ENCODE measurements around the gene SLC39A11.

Gene SLC39A11

DNA sequence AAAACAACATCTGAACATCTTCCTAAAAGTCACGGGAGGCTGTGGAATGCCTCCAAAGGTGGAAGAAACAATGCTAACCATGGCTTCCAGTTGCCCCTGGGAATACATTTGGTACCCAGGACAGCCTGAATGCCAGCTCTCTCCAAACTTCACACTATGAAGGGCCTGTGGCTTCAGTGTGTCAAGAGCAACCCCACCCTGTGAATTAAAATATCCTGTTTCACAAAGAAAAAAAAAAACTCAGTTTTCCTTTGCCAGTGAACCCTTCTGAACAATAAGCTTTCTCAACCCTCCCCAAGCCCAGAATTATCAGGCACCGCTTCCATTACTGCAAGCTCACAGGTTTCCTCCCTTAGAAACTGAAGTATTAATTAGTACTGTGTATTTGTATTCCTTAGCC, 69.8 kb downstream of the SLC39A11 start:
- no peak for DNase-seq (ENCODE audit: low spot score)
- TF ChIP-seq, protein P1, sequence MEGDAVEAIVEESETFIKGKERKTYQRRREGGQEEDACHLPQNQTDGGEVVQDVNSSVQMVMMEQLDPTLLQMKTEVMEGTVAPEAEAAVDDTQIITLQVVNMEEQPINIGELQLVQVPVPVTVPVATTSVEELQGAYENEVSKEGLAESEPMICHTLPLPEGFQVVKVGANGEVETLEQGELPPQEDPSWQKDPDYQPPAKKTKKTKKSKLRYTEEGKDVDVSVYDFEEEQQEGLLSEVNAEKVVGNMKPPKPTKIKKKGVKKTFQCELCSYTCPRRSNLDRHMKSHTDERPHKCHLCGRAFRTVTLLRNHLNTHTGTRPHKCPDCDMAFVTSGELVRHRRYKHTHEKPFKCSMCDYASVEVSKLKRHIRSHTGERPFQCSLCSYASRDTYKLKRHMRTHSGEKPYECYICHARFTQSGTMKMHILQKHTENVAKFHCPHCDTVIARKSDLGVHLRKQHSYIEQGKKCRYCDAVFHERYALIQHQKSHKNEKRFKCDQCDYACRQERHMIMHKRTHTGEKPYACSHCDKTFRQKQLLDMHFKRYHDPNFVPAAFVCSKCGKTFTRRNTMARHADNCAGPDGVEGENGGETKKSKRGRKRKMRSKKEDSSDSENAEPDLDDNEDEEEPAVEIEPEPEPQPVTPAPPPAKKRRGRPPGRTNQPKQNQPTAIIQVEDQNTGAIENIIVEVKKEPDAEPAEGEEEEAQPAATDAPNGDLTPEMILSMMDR (IDR thresholded peaks at IDR 0.05) = no peak
- Histone ChIP-seq H3K4me3 (no peak overlapping the region), H3K27ac (no peak overlapping the region)

DNA sequence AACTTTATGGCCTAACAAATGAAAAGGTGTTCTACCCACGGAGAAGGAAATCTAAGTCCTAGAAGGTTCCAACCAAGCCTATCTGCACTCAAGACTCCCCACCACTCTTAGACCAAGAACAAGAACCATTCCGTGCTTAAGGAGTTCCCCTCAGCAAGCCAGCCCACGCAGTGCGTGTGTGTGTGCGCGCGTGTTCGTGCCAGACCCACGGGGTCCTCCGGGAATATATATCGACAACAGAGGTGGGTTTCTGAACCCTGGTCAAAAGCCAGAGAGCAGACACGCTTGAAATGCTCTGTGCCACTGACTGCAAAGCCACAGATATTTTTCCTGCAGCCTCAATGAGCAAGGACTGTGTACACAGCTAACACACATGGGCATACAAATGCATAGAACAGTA, 70.7 kb downstream of the SLC39A11 start:
- TF ChIP-seq, protein P1 (IDR thresholded peaks at IDR 0.05) = no peak
- no peak overlapping the region for H3K27ac ChIP-seq
- no peak overlapping the region for H3K4me3 ChIP-seq
- DNase-seq (ENCODE audit: low spot score) = no peak

DNA sequence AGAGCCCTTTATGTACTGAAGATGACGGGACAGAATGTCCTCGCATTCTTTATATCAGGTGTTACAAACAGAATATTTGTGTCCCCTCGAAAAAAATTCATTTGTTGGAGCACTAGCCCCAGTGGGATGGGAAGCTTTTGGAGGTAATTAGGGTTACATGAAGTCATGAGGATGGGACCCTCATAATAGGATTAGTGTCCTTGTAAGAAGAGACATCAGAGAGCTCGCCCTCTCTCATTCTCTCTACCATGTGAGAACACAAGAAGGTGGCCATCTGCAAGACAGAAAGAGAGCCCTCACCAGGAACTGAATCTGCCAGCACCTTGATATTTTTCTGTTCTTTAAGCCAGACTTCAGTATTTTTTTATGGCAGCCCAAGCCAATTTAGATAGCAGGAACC, 72.4 kb downstream of the SLC39A11 start:
- TF ChIP-seq, protein P1 (IDR thresholded peaks at IDR 0.05) = no peak
- no peak overlapping the region for H3K4me3 ChIP-seq
- no peak for DNase-seq (ENCODE audit: low spot score)
- no peak overlapping the region for H3K27ac ChIP-seq

DNA sequence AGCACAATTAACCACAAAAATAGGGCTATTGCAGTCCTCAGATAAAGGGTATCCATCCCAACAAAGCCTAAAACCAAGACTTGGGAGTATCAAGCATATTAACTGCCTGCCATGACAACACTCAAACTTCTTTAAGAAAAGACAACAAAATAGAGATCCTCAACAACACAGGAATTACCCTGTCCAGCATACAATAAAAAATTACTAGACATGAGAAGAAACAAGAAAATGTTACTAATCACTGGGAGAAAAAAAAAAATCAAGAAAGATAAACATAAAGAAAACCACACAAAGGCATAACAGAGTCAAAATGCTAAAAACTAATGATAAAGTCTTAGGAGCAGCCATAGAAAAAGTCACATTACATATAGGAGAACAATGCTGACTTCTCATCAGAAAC, 73.9 kb downstream of the SLC39A11 start:
- H3K4me3 ChIP-seq = no peak overlapping the region
- no peak overlapping the region for H3K27ac ChIP-seq
- TF ChIP-seq, protein P1 (IDR thresholded peaks at IDR 0.05) = no peak
- no peak for DNase-seq (ENCODE audit: low spot score)

DNA sequence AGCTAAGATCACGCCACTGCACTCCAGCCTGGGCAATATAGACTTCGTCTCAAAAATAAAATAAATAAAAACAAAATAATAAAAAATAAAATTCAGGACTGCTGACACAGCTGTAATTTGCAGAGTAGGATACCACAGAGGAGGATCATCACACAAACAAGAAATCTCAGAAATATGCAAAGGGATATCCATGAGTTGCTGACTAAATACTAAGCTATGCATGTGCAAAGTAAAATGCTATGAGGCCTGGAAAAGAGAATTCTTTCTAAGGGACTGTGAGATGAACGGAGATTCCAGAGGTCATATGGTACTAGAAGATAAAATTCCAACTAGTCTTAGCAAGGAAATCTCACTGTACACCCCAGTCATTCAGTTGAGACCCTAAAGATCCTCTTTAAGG, 74.8 kb downstream of the SLC39A11 start:
- H3K4me3 ChIP-seq = no peak overlapping the region
- no peak for DNase-seq (ENCODE audit: low spot score)
- TF ChIP-seq, protein P1 (IDR thresholded peaks at IDR 0.05) = no peak
- H3K27ac ChIP-seq = no peak overlapping the region

DNA sequence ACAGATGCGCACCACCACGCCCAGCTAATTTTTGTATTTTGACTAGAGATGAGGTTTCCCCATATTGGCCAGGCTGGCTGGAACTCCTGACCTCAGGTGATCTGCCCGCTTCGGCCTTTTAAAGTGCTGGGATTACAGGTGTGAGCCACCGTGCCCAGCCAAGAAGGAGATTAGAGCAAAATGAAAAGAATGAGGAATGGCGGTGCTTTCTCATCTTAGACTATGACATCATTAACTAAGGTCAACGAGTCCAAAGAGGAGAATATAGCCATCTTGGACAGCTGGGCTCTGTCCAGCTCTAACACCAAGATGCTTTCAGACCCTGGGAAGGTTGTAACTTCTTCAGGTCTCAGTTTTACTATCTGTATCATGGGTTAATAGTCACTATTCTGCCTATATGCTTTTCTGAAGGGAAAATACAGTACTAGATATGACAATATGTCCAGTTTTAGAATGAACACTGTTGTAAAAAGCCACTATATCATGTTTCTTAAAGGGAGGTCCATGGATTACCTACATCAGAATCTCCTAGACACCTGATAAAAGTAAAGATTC, 76.7 kb downstream of the SLC39A11 start:
- TF ChIP-seq, protein P1 (IDR thresholded peaks at IDR 0.05) = no peak
- no peak for DNase-seq (ENCODE audit: low spot score)
- Histone ChIP-seq H3K27ac (no peak overlapping the region), H3K4me3 (no peak overlapping the region)

DNA sequence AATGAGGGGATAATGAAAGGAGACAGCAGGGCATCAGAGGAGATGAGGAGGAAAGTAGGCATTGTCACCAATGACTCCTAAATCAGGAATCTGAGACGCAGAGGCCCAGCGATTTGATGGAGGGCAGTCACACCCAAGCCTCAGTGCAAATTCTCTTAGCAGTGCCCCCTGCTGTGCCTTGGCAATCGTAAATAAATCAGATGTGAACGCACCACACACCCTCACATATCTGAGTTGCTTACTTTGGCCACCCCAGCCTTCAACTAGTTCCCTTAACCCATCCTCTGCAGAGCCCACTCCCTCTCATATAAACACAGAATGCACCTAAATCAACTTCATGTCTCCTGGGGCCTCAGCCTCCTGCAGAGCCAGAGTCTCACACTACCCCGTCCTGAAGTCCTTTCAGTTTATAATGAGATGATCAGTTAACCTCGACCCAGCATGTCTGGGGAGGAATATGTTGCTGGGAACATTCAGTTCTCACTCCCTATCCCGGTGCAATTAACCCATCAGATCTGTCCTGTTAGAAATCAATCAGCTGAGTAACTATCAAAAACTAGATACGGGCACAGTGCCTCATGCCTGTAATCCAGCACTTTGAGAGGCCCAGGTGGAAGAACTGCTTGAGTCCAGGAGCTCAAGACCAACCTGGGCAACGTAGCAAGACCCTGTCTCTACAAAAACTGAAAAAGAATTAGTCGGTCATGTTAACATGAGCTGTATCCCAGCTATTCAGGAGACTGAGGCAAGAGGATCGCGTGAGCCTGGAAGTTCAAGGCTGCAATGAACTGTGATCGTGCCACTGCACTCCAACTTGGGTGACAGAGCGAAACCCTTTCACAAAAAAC, 78.4 kb downstream of the SLC39A11 start:
- no peak overlapping the region for H3K27ac ChIP-seq
- no peak for DNase-seq (ENCODE audit: low spot score)
- no peak overlapping the region for H3K4me3 ChIP-seq
- TF ChIP-seq, protein P1 (IDR thresholded peaks at IDR 0.05) = no peak

Measured in coronary artery (tissue), 2 donors.